GM23338 (cell line): ENCODE measurements around the gene SLC9C1. TPM values are rescaled to one million over a fixed set of nuclear protein-coding genes. Genes with fewer than 3 reads are reported as not detected.

Experiments used
- ATAC-seq: fragments of 200-7000 bp; cut with Tn5 transposase; 3 replicates; pipeline ENCODE4 v1.9.1; 2020
- DNase-seq: peaks from one replicate; pipeline ENCODE4 v3.0.0-alpha.2; 2015; ENCODE audit warnings: low spot score
- H2AFZ ChIP-seq: fragments of 200-600 bp; sonication (generic); 2 replicates; pipeline ENCODE4 v1.8.0; 2016; ENCODE audit warnings: antibody characterized with exemption, mild to moderate bottlenecking, moderate library complexity
- H3F3A ChIP-seq: fragments of 200-600 bp; sonication (generic); replicated peaks from 2 replicates; pipeline ENCODE4 v1.8.0; 2017; ENCODE audit warnings: antibody characterized with exemption, mixed run types, low read depth
- H3K27ac ChIP-seq: fragments of 200-600 bp; sonication (generic); 2 replicates; pipeline ENCODE4 v1.6.1; 2016; ENCODE audit warnings: low read depth
- H3K27me3 ChIP-seq: fragments of 200-600 bp; sonication (generic); 2 replicates; pipeline ENCODE4 v1.8.0; 2016; ENCODE audit warnings: mild to moderate bottlenecking, mixed run types, moderate library complexity; ENCODE audit not compliant: insufficient read depth
- H3K36me3 ChIP-seq: fragments of 200-600 bp; sonication (generic); 2 replicates; pipeline ENCODE4 v1.8.0; 2016; ENCODE audit warnings: mild to moderate bottlenecking; ENCODE audit not compliant: insufficient read depth
- H3K4me1 ChIP-seq: fragments of 200-600 bp; sonication (generic); 2 replicates; pipeline ENCODE4 v1.8.0; 2016; ENCODE audit warnings: mild to moderate bottlenecking, moderate library complexity; ENCODE audit not compliant: insufficient read depth
- H3K4me2 ChIP-seq: fragments of 200-600 bp; sonication (generic); 2 replicates; pipeline ENCODE4 v1.7.1; 2017; ENCODE audit warnings: mixed run types
- H3K4me3 ChIP-seq: fragments of 200-600 bp; sonication (generic); 2 replicates; pipeline ENCODE4 v1.6.1; 2016; ENCODE audit warnings: mixed run types
- H3K79me2 ChIP-seq: fragments of 200-600 bp; sonication (generic); replicated peaks from 2 replicates; pipeline ENCODE4 v1.8.0; 2017; ENCODE audit warnings: mild to moderate bottlenecking; ENCODE audit not compliant: insufficient read depth
- H3K9me2 ChIP-seq: fragments of 200-600 bp; sonication (generic); 2 replicates; pipeline ENCODE4 v1.8.0; 2017; ENCODE audit not compliant: insufficient read depth
- H4K20me1 ChIP-seq: fragments of 200-600 bp; sonication (generic); replicated peaks from 2 replicates; pipeline ENCODE4 v1.8.0; 2017; ENCODE audit warnings: mild to moderate bottlenecking; ENCODE audit not compliant: insufficient read depth
- H3K27ac Mint-ChIP-seq: 2 replicates; pipeline ENCODE4 v1.8.0; 2020; ENCODE audit warnings: inconsistent platforms, mild to moderate bottlenecking, moderate library complexity, mixed read lengths
- H3K27me3 Mint-ChIP-seq: 3 replicates; pipeline ENCODE4 v1.8.0; 2022; ENCODE audit warnings: low read depth, mild to moderate bottlenecking, moderate library complexity, mixed read lengths, inconsistent platforms; ENCODE audit not compliant: insufficient read depth, poor library complexity
- H3K36me3 Mint-ChIP-seq: 3 replicates; pipeline ENCODE4 v1.8.0; 2021; ENCODE audit warnings: low read depth, mild to moderate bottlenecking, inconsistent platforms, moderate library complexity, mixed read lengths
- H3K4me1 Mint-ChIP-seq: 3 replicates; pipeline ENCODE4 v1.8.0; 2020; ENCODE audit warnings: mild to moderate bottlenecking, inconsistent platforms, mixed read lengths
- H3K4me3 Mint-ChIP-seq: 3 replicates; pipeline ENCODE4 v1.8.0; 2021; ENCODE audit warnings: moderate library complexity, mild to moderate bottlenecking, inconsistent platforms, mixed read lengths
- H3K9me3 Mint-ChIP-seq: 3 replicates; pipeline ENCODE4 v1.8.0; 2020; ENCODE audit warnings: moderate library complexity, mild to moderate bottlenecking, inconsistent platforms, mixed read lengths
- CREB1 ChIP-seq: fragments of 250-450 bp; sonication (Bioruptor Pico); IDR thresholded peaks from 2 replicates; pipeline ENCODE4 v1.5.0; 2020; ENCODE audit warnings: low read depth, mild to moderate bottlenecking, moderate library complexity
- EZH2 ChIP-seq: fragments of 200-600 bp; sonication (generic); IDR thresholded peaks from one replicate; pipeline ENCODE4 v1.8.0; 2017; ENCODE audit warnings: antibody characterized with exemption, mild to moderate bottlenecking, low read depth; ENCODE audit not compliant: unreplicated experiment
- EZH2phosphoT487 ChIP-seq: fragments of 200-600 bp; sonication (generic); IDR thresholded peaks from one replicate; pipeline ENCODE4 v1.8.1; 2018; ENCODE audit warnings: antibody characterized with exemption; ENCODE audit not compliant: unreplicated experiment
- NANOG ChIP-seq: IDR thresholded peaks from 2 replicates; pipeline ENCODE4 v1.6.1; 2016; ENCODE audit warnings: antibody characterized with exemption, borderline replicate concordance
- ZNF114 ChIP-seq: fragments of 250-450 bp; sonication (Bioruptor Pico); IDR thresholded peaks from 2 replicates; pipeline ENCODE4 v1.5.0; 2020; ENCODE audit warnings: mild to moderate bottlenecking, moderate library complexity
- polyA plus RNA-seq: library from polyadenylated mRNA; unstranded; fragments of >200 nt; fragmentation: Nextera tagmentation; extraction: Ambion mirVana; gene quantifications from 2 replicates; pipeline ENCODE4 v1.2.1, GENCODE V29; 2016
- total RNA-seq: library from RNA; depleted of rRNA; stranded (reverse); fragments of >200 nt; shearing (Covaris generic); gene quantifications from 2 replicates; pipeline ENCODE4 v1.2.3, GENCODE V29; 2014
- TF ChIP-seq, protein P1 (sequence below): IDR thresholded peaks from one replicate; pipeline ENCODE4 v1.6.1; 2018; ENCODE audit warnings: antibody characterized with exemption; ENCODE audit not compliant: unreplicated experiment
- TF ChIP-seq, protein P2 (sequence below), 2 experiments: fragments of 200-600 bp in 1 of 2; sonication (generic) in 1 of 2; conservative IDR thresholded peaks; 2 replicates each; pipeline versions ENCODE4 v1.5.1 to v1.6.1; 2016 to 2017; ENCODE audit warnings: antibody characterized with exemption in 2 of 2, low read depth in 2 of 2, mild to moderate bottlenecking in 2 of 2, moderate library complexity in 1 of 2

The SLC9C1 gene
- total and polyA plus RNA-seq, 2 experiments from 2014 or later = 0.97 to 1.8 TPM

DNA sequence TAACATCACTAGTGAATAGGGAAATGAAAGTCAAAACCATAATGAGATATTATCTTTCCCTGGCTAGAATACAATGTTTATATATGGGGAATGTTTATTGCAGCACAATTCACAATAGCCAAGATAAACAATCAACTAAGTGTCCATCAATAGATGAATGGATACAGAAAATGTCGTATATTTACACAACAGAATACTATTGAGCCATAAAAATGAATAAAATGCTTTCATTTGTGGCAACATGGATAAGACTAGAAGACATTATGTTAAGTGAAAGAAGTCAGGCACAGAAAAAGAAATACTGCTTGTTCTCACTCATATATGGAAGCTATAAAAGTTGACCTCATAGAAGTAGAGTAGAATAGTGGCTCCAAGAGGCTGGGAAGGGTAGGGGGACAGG, 65.2 kb downstream of the SLC9C1 start (continued):
- TF ChIP-seq, protein P1, sequence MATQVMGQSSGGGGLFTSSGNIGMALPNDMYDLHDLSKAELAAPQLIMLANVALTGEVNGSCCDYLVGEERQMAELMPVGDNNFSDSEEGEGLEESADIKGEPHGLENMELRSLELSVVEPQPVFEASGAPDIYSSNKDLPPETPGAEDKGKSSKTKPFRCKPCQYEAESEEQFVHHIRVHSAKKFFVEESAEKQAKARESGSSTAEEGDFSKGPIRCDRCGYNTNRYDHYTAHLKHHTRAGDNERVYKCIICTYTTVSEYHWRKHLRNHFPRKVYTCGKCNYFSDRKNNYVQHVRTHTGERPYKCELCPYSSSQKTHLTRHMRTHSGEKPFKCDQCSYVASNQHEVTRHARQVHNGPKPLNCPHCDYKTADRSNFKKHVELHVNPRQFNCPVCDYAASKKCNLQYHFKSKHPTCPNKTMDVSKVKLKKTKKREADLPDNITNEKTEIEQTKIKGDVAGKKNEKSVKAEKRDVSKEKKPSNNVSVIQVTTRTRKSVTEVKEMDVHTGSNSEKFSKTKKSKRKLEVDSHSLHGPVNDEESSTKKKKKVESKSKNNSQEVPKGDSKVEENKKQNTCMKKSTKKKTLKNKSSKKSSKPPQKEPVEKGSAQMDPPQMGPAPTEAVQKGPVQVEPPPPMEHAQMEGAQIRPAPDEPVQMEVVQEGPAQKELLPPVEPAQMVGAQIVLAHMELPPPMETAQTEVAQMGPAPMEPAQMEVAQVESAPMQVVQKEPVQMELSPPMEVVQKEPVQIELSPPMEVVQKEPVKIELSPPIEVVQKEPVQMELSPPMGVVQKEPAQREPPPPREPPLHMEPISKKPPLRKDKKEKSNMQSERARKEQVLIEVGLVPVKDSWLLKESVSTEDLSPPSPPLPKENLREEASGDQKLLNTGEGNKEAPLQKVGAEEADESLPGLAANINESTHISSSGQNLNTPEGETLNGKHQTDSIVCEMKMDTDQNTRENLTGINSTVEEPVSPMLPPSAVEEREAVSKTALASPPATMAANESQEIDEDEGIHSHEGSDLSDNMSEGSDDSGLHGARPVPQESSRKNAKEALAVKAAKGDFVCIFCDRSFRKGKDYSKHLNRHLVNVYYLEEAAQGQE = no peak
- TF ChIP-seq EZH2phosphoT487 = no peak
- TF ChIP-seq NANOG = no peak
- TF ChIP-seq CREB1 (CRISPR knock-in tag) = no peak
- no peak for TF ChIP-seq ZNF114 (CRISPR knock-in tag)

DNA sequence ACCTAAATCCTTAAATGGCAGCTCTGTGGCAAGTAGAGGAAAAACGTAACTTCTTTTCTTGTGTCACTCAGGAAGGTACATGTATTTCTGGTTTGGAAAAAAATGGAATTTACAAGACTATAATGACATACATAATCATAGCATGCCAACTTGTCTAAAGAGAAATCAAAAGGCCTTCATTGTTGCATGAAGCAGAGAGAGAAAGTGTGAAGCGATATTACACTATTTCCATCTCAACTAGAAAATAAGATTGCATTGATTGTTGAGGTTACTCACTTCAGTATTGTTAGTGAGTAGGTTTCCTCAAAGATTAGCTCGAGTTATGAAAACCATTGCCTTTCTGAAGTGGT, 93.7 kb downstream of the SLC9C1 start:
- Mint-ChIP-seq H3K27ac (no peak overlapping the region), H3K9me3 (peaks cover 3% of the 10 kb centered on the region; the same call in 1 of the 3 replicates), H3K4me1 (peaks cover 12% of the 10 kb centered on the region; the same call in 2 of the 3 replicates), H3K36me3 (no peaks in the 10 kb centered on the region), H3K27me3 (no peaks in the 10 kb centered on the region), H3K4me3 (no peak overlapping the region)
- Histone ChIP-seq H4K20me1 (no peaks in the 10 kb centered on the region), H3K9me2 (no peaks in the 10 kb centered on the region), H3F3A (no peaks in the 10 kb centered on the region), H3K36me3 (no peaks in the 10 kb centered on the region), H3K79me2 (no peaks in the 10 kb centered on the region), H3K4me1 (peaks cover 7% of the 10 kb centered on the region), H3K27ac (no peak overlapping the region), H2AFZ (no peak overlapping the region), H3K27me3 (no peaks in the 10 kb centered on the region), H3K4me2 (no peak overlapping the region), H3K4me3 (no peak overlapping the region)
- TF ChIP-seq, protein P2, sequence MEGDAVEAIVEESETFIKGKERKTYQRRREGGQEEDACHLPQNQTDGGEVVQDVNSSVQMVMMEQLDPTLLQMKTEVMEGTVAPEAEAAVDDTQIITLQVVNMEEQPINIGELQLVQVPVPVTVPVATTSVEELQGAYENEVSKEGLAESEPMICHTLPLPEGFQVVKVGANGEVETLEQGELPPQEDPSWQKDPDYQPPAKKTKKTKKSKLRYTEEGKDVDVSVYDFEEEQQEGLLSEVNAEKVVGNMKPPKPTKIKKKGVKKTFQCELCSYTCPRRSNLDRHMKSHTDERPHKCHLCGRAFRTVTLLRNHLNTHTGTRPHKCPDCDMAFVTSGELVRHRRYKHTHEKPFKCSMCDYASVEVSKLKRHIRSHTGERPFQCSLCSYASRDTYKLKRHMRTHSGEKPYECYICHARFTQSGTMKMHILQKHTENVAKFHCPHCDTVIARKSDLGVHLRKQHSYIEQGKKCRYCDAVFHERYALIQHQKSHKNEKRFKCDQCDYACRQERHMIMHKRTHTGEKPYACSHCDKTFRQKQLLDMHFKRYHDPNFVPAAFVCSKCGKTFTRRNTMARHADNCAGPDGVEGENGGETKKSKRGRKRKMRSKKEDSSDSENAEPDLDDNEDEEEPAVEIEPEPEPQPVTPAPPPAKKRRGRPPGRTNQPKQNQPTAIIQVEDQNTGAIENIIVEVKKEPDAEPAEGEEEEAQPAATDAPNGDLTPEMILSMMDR (conservative IDR thresholded peaks at IDR 0.05; ENCODE audit: low read depth in 2 of 2) = no peak
- ATAC-seq (no peak), DNase-seq (no peak)

DNA sequence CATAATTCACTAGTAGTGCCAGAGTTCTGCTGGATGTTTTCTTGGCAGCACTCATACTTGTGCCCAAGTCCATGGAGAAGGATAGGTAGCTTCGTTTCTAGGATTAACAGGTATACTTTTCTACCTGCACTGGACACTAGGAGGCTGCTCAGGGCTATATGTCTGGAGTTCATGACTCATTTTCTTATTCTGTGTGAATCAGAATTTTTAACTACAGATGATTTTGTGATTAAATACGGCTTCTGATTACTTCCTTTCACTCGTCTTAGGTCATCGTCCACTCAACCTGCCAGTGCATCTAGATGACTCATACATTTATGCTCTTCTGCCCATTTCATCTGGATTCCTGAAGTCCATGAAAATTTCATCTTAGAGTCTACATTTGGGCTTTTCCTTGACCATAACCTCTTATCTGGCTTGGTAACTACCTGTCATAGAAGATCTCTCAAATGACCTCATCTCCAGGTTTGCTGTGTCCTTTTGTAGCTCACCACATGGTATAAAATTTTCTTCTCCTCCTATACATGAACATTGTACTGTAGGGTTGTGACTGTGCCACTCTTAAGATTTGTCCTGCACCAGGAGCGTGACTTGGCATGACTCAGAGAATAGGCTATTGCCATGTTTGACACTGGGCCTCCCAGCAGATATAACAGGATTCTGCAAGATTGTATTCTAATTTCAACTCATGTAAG, 94.2 kb downstream of the SLC9C1 start:
- H3K36me3 Mint-ChIP-seq = no peaks in the 10 kb centered on the region
- Histone ChIP-seq H3F3A (no peaks in the 10 kb centered on the region), H3K4me2 (no peak overlapping the region), H3K36me3 (no peaks in the 10 kb centered on the region), H3K4me1 (peaks cover 7% of the 10 kb centered on the region), H3K4me3 (no peak overlapping the region), H3K27ac (no peak overlapping the region), H2AFZ (no peak overlapping the region), H3K79me2 (no peaks in the 10 kb centered on the region), H3K9me2 (no peaks in the 10 kb centered on the region), H4K20me1 (no peaks in the 10 kb centered on the region), H3K27me3 (no peaks in the 10 kb centered on the region)
- DNase-seq (no peak), ATAC-seq (no peak)
- peaks cover 5% of the 10 kb centered on the region; the same call in 1 of the 3 replicates for H3K9me3 Mint-ChIP-seq
- H3K27me3 Mint-ChIP-seq = no peaks in the 10 kb centered on the region
- H3K27ac Mint-ChIP-seq = no peak overlapping the region
- H3K4me1 Mint-ChIP-seq = peaks cover 12% of the 10 kb centered on the region; the same call in 2 of the 3 replicates
- no peak overlapping the region for H3K4me3 Mint-ChIP-seq
- TF ChIP-seq, protein P2 (conservative IDR thresholded peaks at IDR 0.05; ENCODE audit: low read depth in 2 of 2) = no peak
- no peak for TF ChIP-seq EZH2
